ENCODE measurements around the gene UBE2S. TPM values are rescaled to one million over a fixed set of nuclear protein-coding genes. Genes with fewer than 3 reads are reported as not detected.

The UBE2S gene
- total and polyA plus RNA-seq, 2 of the 8 experiments (the other 6 are each of a cell fraction or from before 2014, with no cell fraction given), result 398 to 530 TPM

GRCh38 chr19:55451965-55452748 is 44.6 kb upstream of the UBE2S start (continued):
- TF ChIP-seq, protein P1, sequence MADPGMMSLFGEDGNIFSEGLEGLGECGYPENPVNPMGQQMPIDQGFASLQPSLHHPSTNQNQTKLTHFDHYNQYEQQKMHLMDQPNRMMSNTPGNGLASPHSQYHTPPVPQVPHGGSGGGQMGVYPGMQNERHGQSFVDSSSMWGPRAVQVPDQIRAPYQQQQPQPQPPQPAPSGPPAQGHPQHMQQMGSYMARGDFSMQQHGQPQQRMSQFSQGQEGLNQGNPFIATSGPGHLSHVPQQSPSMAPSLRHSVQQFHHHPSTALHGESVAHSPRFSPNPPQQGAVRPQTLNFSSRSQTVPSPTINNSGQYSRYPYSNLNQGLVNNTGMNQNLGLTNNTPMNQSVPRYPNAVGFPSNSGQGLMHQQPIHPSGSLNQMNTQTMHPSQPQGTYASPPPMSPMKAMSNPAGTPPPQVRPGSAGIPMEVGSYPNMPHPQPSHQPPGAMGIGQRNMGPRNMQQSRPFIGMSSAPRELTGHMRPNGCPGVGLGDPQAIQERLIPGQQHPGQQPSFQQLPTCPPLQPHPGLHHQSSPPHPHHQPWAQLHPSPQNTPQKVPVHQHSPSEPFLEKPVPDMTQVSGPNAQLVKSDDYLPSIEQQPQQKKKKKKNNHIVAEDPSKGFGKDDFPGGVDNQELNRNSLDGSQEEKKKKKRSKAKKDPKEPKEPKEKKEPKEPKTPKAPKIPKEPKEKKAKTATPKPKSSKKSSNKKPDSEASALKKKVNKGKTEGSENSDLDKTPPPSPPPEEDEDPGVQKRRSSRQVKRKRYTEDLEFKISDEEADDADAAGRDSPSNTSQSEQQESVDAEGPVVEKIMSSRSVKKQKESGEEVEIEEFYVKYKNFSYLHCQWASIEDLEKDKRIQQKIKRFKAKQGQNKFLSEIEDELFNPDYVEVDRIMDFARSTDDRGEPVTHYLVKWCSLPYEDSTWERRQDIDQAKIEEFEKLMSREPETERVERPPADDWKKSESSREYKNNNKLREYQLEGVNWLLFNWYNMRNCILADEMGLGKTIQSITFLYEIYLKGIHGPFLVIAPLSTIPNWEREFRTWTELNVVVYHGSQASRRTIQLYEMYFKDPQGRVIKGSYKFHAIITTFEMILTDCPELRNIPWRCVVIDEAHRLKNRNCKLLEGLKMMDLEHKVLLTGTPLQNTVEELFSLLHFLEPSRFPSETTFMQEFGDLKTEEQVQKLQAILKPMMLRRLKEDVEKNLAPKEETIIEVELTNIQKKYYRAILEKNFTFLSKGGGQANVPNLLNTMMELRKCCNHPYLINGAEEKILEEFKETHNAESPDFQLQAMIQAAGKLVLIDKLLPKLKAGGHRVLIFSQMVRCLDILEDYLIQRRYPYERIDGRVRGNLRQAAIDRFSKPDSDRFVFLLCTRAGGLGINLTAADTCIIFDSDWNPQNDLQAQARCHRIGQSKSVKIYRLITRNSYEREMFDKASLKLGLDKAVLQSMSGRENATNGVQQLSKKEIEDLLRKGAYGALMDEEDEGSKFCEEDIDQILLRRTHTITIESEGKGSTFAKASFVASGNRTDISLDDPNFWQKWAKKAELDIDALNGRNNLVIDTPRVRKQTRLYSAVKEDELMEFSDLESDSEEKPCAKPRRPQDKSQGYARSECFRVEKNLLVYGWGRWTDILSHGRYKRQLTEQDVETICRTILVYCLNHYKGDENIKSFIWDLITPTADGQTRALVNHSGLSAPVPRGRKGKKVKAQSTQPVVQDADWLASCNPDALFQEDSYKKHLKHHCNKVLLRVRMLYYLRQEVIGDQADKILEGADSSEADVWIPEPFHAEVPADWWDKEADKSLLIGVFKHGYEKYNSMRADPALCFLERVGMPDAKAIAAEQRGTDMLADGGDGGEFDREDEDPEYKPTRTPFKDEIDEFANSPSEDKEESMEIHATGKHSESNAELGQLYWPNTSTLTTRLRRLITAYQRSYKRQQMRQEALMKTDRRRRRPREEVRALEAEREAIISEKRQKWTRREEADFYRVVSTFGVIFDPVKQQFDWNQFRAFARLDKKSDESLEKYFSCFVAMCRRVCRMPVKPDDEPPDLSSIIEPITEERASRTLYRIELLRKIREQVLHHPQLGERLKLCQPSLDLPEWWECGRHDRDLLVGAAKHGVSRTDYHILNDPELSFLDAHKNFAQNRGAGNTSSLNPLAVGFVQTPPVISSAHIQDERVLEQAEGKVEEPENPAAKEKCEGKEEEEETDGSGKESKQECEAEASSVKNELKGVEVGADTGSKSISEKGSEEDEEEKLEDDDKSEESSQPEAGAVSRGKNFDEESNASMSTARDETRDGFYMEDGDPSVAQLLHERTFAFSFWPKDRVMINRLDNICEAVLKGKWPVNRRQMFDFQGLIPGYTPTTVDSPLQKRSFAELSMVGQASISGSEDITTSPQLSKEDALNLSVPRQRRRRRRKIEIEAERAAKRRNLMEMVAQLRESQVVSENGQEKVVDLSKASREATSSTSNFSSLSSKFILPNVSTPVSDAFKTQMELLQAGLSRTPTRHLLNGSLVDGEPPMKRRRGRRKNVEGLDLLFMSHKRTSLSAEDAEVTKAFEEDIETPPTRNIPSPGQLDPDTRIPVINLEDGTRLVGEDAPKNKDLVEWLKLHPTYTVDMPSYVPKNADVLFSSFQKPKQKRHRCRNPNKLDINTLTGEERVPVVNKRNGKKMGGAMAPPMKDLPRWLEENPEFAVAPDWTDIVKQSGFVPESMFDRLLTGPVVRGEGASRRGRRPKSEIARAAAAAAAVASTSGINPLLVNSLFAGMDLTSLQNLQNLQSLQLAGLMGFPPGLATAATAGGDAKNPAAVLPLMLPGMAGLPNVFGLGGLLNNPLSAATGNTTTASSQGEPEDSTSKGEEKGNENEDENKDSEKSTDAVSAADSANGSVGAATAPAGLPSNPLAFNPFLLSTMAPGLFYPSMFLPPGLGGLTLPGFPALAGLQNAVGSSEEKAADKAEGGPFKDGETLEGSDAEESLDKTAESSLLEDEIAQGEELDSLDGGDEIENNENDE (IDR thresholded peaks at IDR 0.05; ENCODE audit: insufficient replicate concordance, low read length), result no peak
- TF ChIP-seq SP4 (IDR thresholded peaks at IDR 0.05; ENCODE audit: low read length) (no peak), RAD21 (IDR thresholded peaks at IDR 0.05 in 1 of 2, conservative IDR thresholded peaks at IDR 0.05 in 1 of 2; ENCODE audit: low read depth in 2 of 2, low read length in 2 of 2) (no peak), SUZ12 (IDR thresholded peaks at IDR 0.05; ENCODE audit: low read length) (peak; percentile 38; the same call in 1 of the 2 replicates), HDAC2 (IDR thresholded peaks at IDR 0.05; ENCODE audit: borderline replicate concordance in 1 of 2, low read depth in 2 of 2, low read length in 2 of 2) (no peak), EZH2 (IDR thresholded peaks at IDR 0.05; ENCODE audit: low read depth, low read length, severe bottlenecking) (peak; percentile 32), BRCA1 (IDR thresholded peaks at IDR 0.05; ENCODE audit: low read depth, low read length) (no peak), TAF1 (IDR thresholded peaks at IDR 0.05; ENCODE audit: low read depth, low read length) (no peak), RBBP5 (IDR thresholded peaks at IDR 0.05; ENCODE audit: borderline replicate concordance, low read depth, low read length) (no peak)

Measured in H1 (cell line).